ENCODE data around the gene UBE2H.

GRCh38 chr7:129946282-129946681, 6.5 kb downstream of the UBE2H start:
- TF ChIP-seq, protein P1, sequence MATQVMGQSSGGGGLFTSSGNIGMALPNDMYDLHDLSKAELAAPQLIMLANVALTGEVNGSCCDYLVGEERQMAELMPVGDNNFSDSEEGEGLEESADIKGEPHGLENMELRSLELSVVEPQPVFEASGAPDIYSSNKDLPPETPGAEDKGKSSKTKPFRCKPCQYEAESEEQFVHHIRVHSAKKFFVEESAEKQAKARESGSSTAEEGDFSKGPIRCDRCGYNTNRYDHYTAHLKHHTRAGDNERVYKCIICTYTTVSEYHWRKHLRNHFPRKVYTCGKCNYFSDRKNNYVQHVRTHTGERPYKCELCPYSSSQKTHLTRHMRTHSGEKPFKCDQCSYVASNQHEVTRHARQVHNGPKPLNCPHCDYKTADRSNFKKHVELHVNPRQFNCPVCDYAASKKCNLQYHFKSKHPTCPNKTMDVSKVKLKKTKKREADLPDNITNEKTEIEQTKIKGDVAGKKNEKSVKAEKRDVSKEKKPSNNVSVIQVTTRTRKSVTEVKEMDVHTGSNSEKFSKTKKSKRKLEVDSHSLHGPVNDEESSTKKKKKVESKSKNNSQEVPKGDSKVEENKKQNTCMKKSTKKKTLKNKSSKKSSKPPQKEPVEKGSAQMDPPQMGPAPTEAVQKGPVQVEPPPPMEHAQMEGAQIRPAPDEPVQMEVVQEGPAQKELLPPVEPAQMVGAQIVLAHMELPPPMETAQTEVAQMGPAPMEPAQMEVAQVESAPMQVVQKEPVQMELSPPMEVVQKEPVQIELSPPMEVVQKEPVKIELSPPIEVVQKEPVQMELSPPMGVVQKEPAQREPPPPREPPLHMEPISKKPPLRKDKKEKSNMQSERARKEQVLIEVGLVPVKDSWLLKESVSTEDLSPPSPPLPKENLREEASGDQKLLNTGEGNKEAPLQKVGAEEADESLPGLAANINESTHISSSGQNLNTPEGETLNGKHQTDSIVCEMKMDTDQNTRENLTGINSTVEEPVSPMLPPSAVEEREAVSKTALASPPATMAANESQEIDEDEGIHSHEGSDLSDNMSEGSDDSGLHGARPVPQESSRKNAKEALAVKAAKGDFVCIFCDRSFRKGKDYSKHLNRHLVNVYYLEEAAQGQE (IDR thresholded peaks at IDR 0.05): no peak
- TF ChIP-seq CTCF (IDR thresholded peaks at IDR 0.05; ENCODE audit: low read depth, low read length, missing input control) (no peak), JUND (IDR thresholded peaks at IDR 0.05) (no peak), RXRA (IDR thresholded peaks at IDR 0.05) (no peak), NR2F2 (IDR thresholded peaks at IDR 0.05) (no peak)
